ENCODE results near the gene HECW1. TPM values are rescaled to one million over a fixed set of nuclear protein-coding genes. Genes with fewer than 3 reads are reported as not detected.

HECW1 gene
- total and polyA plus RNA-seq, 2 of the 8 experiments (the other 6 are each of a cell fraction or from before 2014, with no cell fraction given), result 2.9 to 12.7 TPM

DNA sequence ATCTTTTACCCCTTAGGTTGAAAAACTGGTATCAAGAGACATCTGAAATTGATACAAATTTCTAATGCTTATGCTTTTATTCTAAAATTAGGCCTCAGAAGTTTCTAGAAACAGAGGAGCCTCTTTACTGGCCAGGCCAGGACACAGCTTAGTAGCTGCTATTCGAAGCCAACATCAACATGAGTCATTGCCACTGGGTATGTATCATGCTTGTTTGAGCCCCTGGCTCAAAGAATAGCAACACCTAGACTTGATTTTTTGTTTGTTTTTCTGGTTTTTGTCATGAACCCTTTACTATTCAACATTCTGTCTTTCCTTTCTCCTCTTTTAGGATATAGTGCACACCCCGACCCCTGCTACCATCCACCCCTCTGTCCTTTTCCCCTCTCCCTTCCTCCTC is 379.5 kb downstream of the HECW1 start:
- FAIRE-seq, result no peak
- TF ChIP-seq HDAC6 (IDR thresholded peaks at IDR 0.05; ENCODE audit: low read depth, low read length) (no peak), TBP (IDR thresholded peaks at IDR 0.05; ENCODE audit: low read depth, low read length) (no peak), FOSL1 (IDR thresholded peaks at IDR 0.05; ENCODE audit: insufficient read depth, low read depth, low read length) (no peak), CREB1 (IDR thresholded peaks at IDR 0.05) (no peak), TEAD4 (IDR thresholded peaks at IDR 0.05; ENCODE audit: low read depth, low read length) (no peak), SP1 (IDR thresholded peaks at IDR 0.05; ENCODE audit: low read depth, low read length) (no peak), RAD21 (IDR thresholded peaks at IDR 0.05 in 1 of 2, conservative IDR thresholded peaks at IDR 0.05 in 1 of 2; ENCODE audit: low read depth in 2 of 2, low read length in 2 of 2) (no peak), KDM4A (IDR thresholded peaks at IDR 0.05; ENCODE audit: low read depth, low read length, severe bottlenecking) (no peak), RBBP5 (IDR thresholded peaks at IDR 0.05; ENCODE audit: borderline replicate concordance, low read depth, low read length) (no peak), MAFK (IDR thresholded peaks at IDR 0.05; ENCODE audit: low read depth, low read length) (no peak)
- TF ChIP-seq, protein P1, sequence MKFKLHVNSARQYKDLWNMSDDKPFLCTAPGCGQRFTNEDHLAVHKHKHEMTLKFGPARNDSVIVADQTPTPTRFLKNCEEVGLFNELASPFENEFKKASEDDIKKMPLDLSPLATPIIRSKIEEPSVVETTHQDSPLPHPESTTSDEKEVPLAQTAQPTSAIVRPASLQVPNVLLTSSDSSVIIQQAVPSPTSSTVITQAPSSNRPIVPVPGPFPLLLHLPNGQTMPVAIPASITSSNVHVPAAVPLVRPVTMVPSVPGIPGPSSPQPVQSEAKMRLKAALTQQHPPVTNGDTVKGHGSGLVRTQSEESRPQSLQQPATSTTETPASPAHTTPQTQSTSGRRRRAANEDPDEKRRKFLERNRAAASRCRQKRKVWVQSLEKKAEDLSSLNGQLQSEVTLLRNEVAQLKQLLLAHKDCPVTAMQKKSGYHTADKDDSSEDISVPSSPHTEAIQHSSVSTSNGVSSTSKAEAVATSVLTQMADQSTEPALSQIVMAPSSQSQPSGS (IDR thresholded peaks at IDR 0.05; ENCODE audit: low read length), result no peak
- no peaks in the 10 kb centered on the region for H3K79me2 ChIP-seq (ENCODE audit: control insufficient read depth in 1 of 2, insufficient read depth in 2 of 2, low read length in 2 of 2)
- no peak overlapping the region for H3K4me3 ChIP-seq (ENCODE audit: extremely low read depth in 1 of 4, insufficient read depth in 2 of 4, low read depth in 3 of 4, low read length in 4 of 4)
- H3K4me1 ChIP-seq (replicated peaks in 1 of 4; ENCODE audit: control insufficient read depth in 3 of 4, insufficient read depth in 4 of 4, low read length in 3 of 4), result peaks cover 0 to 3% (median 0%) of the 10 kb centered on the region in 4 experiments; a peak in 1 of 7 replicates
- no peak for DNase-seq (ENCODE audit: low read depth in 1 of 2, low spot score in 2 of 2)
- H2BK20ac ChIP-seq (ENCODE audit: low read length), result no peak overlapping the region
- no peak overlapping the region for H3K18ac ChIP-seq (ENCODE audit: extremely low read depth, low read length)
- H4K91ac ChIP-seq (replicated peaks; ENCODE audit: insufficient read length, low read length), result no peak overlapping the region
- H2BK12ac ChIP-seq (ENCODE audit: low read depth, low read length), result no peak overlapping the region
- H2BK5ac ChIP-seq (ENCODE audit: low read depth, low read length), result no peak overlapping the region
- CTCF ChIA-PET (ENCODE audit: partially characterized antibody), result interaction anchor here (3.6 kb wide), 1 partner anchor 8 kb away, joined by 12 read pairs; no protein-coding TSS in a partner anchor
- H3K27ac ChIP-seq (ENCODE audit: low read depth, low read length), result no peak overlapping the region
- H3K79me1 ChIP-seq (ENCODE audit: low read depth, low read length), result no peaks in the 10 kb centered on the region
- H3K23me2 ChIP-seq (ENCODE audit: low read depth, low read length), result no peaks in the 10 kb centered on the region
- no peak overlapping the region for H3K14ac ChIP-seq (ENCODE audit: insufficient read length)
- 94% methylated on average over 2 of the region's 2 CpGs; no CpG with 5 or more reads in 1 of the 2 experiments for WGBS, 2 experiments (ENCODE audit: extremely low coverage in 1 of 2, insufficient coverage in 1 of 2, insufficient read length in 1 of 2, insufficient replicate concordance in 2 of 2, low coverage in 1 of 2, low lambda C conversion rate in 2 of 2, missing lambda C conversion rate in 1 of 2)
- no peak overlapping the region for H3K9ac ChIP-seq (replicated peaks in 1 of 4; ENCODE audit: extremely low read depth in 1 of 4, low read depth in 3 of 4, low read length in 3 of 4)
- H2BK15ac ChIP-seq (ENCODE audit: low read length), result no peak overlapping the region
- H2BK120ac ChIP-seq (replicated peaks; ENCODE audit: low read depth, low read length), result no peak overlapping the region
- no peak overlapping the region for H3K56ac ChIP-seq (replicated peaks; ENCODE audit: insufficient read length, low read depth, low read length)
- no peak overlapping the region for H2AK5ac ChIP-seq (ENCODE audit: low read depth, low read length)
- H4K8ac ChIP-seq (ENCODE audit: extremely low read depth, insufficient read depth, low read length), result no peak overlapping the region
- POLR2A ChIA-PET (ENCODE audit: partially characterized antibody), result no interaction called here
- H4K20me1 ChIP-seq (replicated peaks in 1 of 2; ENCODE audit: control insufficient read depth in 1 of 2, insufficient read depth in 2 of 2, low read length in 2 of 2), result no peaks in the 10 kb centered on the region
- H3K36me3 ChIP-seq (ENCODE audit: control insufficient read depth in 2 of 4, insufficient read depth in 4 of 4, low read length in 3 of 4), result no peaks in the 10 kb centered on the region
- H3K4ac ChIP-seq (replicated peaks; ENCODE audit: insufficient read length, low read depth, low read length), result no peak overlapping the region
- H3K9me3 ChIP-seq (ENCODE audit: insufficient read depth in 2 of 2, low read depth in 1 of 2, low read length in 1 of 2), result no peaks in the 10 kb centered on the region
- H4K5ac ChIP-seq (ENCODE audit: insufficient read length, low read depth, low read length), result no peak overlapping the region
- H3K4me2 ChIP-seq (ENCODE audit: insufficient read depth in 1 of 2, low read depth in 2 of 2, low read length in 2 of 2), result no peak overlapping the region
- no peak overlapping the region for H2AFZ ChIP-seq (ENCODE audit: low read length)
- no peaks in the 10 kb centered on the region for H3K27me3 ChIP-seq (replicated peaks in 1 of 4; ENCODE audit: control insufficient read depth in 3 of 4, extremely low read depth in 1 of 4, insufficient read depth in 3 of 4, low read length in 3 of 4)
- no peak overlapping the region for H3K23ac ChIP-seq (ENCODE audit: insufficient read length)

All from H1 (cell line).